GM12878 (cell line): ENCODE results near the gene BNC2. TPM values are rescaled to one million over a fixed set of nuclear protein-coding genes. Genes with fewer than 3 reads are reported as not detected.

Experiments
- ATAC-seq: fragments of 200-7000 bp; cut with Tn5 transposase; 3 replicates; pipeline ENCODE4 v1.9.1; 2020; ENCODE audit warnings: mild to moderate bottlenecking, moderate library complexity
- BruUV-seq: library from RNA; stranded (reverse); fragments of 400-500 nt; replicated peaks from 2 replicates; lab custom pipeline; 2021; lab: Mats Ljungman, UMichigan
- CTCF ChIA-PET: fragments of 300-600 bp; sonication (Branson Sonifier 250); formaldehyde crosslinking; extraction: SDS; loops from one replicate; lab custom pipeline; 2021; ENCODE audit warnings: inconsistent platforms; lab: Yijun Ruan, JAX
- POLR2A ChIA-PET: fragments of 350-600 bp; formaldehyde crosslinking; extraction: SDS; loops from one replicate; lab custom pipeline; 2021; ENCODE audit warnings: inconsistent platforms; lab: Charles Lee
- RAD21 ChIA-PET: fragments of 300-600 bp; sonication (Branson Sonifier 250); formaldehyde crosslinking; loops from one replicate; lab custom pipeline; 2023; ENCODE audit warnings: antibody characterized with exemption; ENCODE audit not compliant: unreplicated experiment; lab: Charles Lee
- SMC1A ChIA-PET: fragments of 300-600 bp; sonication (Branson Sonifier 250); formaldehyde crosslinking; loops from one replicate; lab custom pipeline; 2023; ENCODE audit not compliant: unreplicated experiment, uncharacterized antibody; lab: Charles Lee
- DNase-seq: peaks from one replicate; pipeline ENCODE4 v3.0.0-alpha.2; 2011; ENCODE audit warnings: low read depth, low spot score
- FAIRE-seq: peaks from 3 replicates; lab custom pipeline; 2011; peaks lifted over from hg19 to GRCh38; lab: Jason Lieb, UNC
- H2AFZ ChIP-seq: 2 replicates; pipeline ENCODE4 v1.6.0; 2011; ENCODE audit warnings: low read depth, low read length, control low read depth; ENCODE audit not compliant: control insufficient read depth
- H3K27ac ChIP-seq: 2 replicates; pipeline ENCODE4 v1.5.1; 2011; ENCODE audit warnings: control low read depth; ENCODE audit not compliant: control insufficient read depth, insufficient read depth
- H3K27me3 ChIP-seq, 2 experiments: replicated peaks in 1 of 2; 2 replicates each; pipeline versions ENCODE4 v1.6.0 to v1.6.1; 2011; ENCODE audit warnings: low read length in 1 of 2; ENCODE audit not compliant: control insufficient read depth in 2 of 2, insufficient read depth in 2 of 2
- H3K36me3 ChIP-seq, 2 experiments: 2 replicates each; pipeline ENCODE4 v1.5.1; 2011; ENCODE audit warnings: low read length in 1 of 2; ENCODE audit not compliant: control insufficient read depth in 2 of 2, insufficient read depth in 2 of 2
- H3K4me1 ChIP-seq: 2 replicates; pipeline ENCODE4 v1.6.1; 2011; ENCODE audit warnings: mild to moderate bottlenecking, low read length, moderate library complexity, mixed read lengths; ENCODE audit not compliant: control insufficient read depth, insufficient read depth
- H3K4me2 ChIP-seq: 2 replicates; pipeline ENCODE4 v1.6.0; 2011; ENCODE audit warnings: control low read depth; ENCODE audit not compliant: control insufficient read depth, insufficient read depth
- H3K4me3 ChIP-seq: fragments of 200-600 bp; sonication (generic); 2 replicates; pipeline ENCODE4 v1.5.1; 2016
- H3K79me2 ChIP-seq: 2 replicates; pipeline ENCODE4 v1.6.0; 2011; ENCODE audit warnings: low read length; ENCODE audit not compliant: control insufficient read depth, insufficient read depth
- H3K9ac ChIP-seq: 2 replicates; pipeline ENCODE4 v1.8.0; 2011; ENCODE audit warnings: low read length, control low read depth, mixed read lengths; ENCODE audit not compliant: control insufficient read depth, insufficient read depth
- H3K9me3 ChIP-seq: replicated peaks from 3 replicates; pipeline ENCODE4 v1.5.1; 2011; ENCODE audit warnings: mild to moderate bottlenecking, low read length; ENCODE audit not compliant: control insufficient read depth, insufficient read depth
- H4K20me1 ChIP-seq: 2 replicates; pipeline ENCODE4 v1.6.0; 2011; ENCODE audit not compliant: control insufficient read depth, insufficient read depth
- NFXL1 ChIP-seq: fragments of 450-650 bp; IDR thresholded peaks from 2 replicates; pipeline ENCODE4 v1.6.1; 2017; ENCODE audit warnings: antibody characterized with exemption, mild to moderate bottlenecking, borderline replicate concordance
- POLR2AphosphoS2 ChIP-seq: IDR thresholded peaks from 2 replicates; pipeline ENCODE4 v1.6.1; 2011; ENCODE audit warnings: low read depth, mild to moderate bottlenecking, low read length, improper control_type of control experiment, moderate library complexity
- SMC3 ChIP-seq: IDR thresholded peaks from 2 replicates; pipeline ENCODE4 v1.6.1; 2011; ENCODE audit warnings: low read length, improper control_type of control experiment, borderline replicate concordance
- STAT3 ChIP-seq: IDR thresholded peaks from 2 replicates; pipeline ENCODE4 v1.6.1; 2011; ENCODE audit warnings: low read depth, low read length, improper control_type of control experiment
- ZNF687 ChIP-seq: fragments of 450-650 bp; IDR thresholded peaks from 2 replicates; pipeline ENCODE4 v1.6.1; 2017; ENCODE audit warnings: mild to moderate bottlenecking, moderate library complexity
- WGBS: methylation state at CpG from one replicate; pipeline ENCODE4 v1.1.6; 2016; ENCODE audit warnings: low lambda C conversion rate; ENCODE audit not compliant: insufficient replicate concordance, insufficient coverage; ENCODE audit errors: missing lambda C conversion rate; 5-methylcytosine and 5-hydroxymethylcytosine counted together
- in situ Hi-C: fragments of 300-500 bp; cut with MboI; formaldehyde crosslinking; loops from 9 replicates; pipeline ENCODE4 v1.14.3; 2018; ENCODE audit warnings: mixed read lengths
- intact Hi-C: fragments of 100-400 bp; cut with micrococcal nuclease; formaldehyde crosslinking; loops from one replicate; pipeline ENCODE4 v1.14.2; 2022; ENCODE audit not compliant: unreplicated experiment
- polyA plus RNA-seq, 11 experiments: library from polyadenylated mRNA; depleted of rRNA in 4 of 11; unstranded in 6 of 11; stranded (reverse) in 5 of 11; fragments of >200 nt; fragmentation: Nextera tagmentation in 4 of 11; fragmentation: Illumina TruSeq in 1 of 11; extraction: Ambion mirVana in 4 of 11; extraction: Trizol in 1 of 11; gene quantifications; 1 replicate in 1 of 11; 2 replicates in 10 of 11; pipeline versions ENCODE4 v1.2.1 to v1.2.3, GENCODE V29; 2011 to 2016; ENCODE audit warnings: inconsistent platforms in 2 of 11, missing spikeins in 2 of 11, low read depth in 1 of 11
- total RNA-seq, 4 experiments: library from RNA; depleted of rRNA in 3 of 4; stranded (reverse); fragments of >200 nt in 3 of 4; fragmentation: Illumina TruSeq in 1 of 4; extraction: Trizol in 1 of 4; gene quantifications; 2 replicates each; pipeline versions ENCODE4 v1.2.1 to v1.2.3, GENCODE V29; 2013 to 2021

BNC2 gene
- total and polyA plus RNA-seq, 10 of the 15 experiments (the other 5 are each of a cell fraction or from before 2014, with no cell fraction given), result 0.05 to 14.5 (median 0.26) TPM

DNA sequence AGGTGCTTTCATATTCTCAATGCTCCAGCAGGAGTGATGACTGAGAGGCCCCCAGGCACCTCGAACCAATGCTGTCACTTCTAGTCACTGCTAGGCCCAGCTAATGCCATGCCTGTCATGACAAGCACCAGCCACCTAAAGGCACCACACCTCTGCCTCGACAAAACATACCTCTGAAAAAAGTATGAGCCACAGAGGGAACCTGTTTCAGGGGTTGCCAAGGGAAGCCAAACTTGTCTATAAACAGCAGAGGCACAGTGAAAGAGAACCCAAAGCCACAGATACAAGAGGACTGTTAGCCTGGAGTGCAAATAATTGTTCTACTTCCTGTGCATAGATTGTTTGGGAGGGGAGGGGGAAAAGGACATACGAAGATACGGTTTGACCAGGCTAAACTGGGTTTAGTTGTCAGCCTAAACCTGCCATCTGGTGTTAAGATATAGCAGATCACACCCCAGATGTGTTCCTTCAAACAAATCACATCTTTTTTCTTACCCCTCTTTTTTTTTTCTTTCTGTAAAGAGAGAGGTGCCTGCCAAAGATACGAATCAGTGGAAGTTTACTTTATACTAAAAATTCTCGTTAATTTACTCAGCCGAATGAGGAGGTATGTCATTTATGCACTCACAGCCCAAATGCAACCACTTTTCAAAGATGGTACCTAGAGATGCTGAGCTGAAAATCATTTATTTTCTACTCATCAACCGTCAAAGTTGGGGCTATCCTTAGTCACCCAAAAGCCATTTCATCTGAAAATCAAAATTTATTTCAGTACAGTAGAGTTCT, 45.7 kb downstream of the BNC2 start:
- Histone ChIP-seq H3K27me3 (no peaks in the 10 kb centered on the region), H3K9ac (no peak overlapping the region), H3K79me2 (no peaks in the 10 kb centered on the region), H2AFZ (no peak overlapping the region), H3K4me2 (no peak overlapping the region), H3K36me3 (no peaks in the 10 kb centered on the region), H3K4me1 (no peaks in the 10 kb centered on the region), H3K27ac (no peak overlapping the region), H3K4me3 (no peak overlapping the region), H3K9me3 (no peaks in the 10 kb centered on the region), H4K20me1 (no peaks in the 10 kb centered on the region)
- ChIA-PET POLR2A (no interaction called here), CTCF (interaction anchor here (0.8 to 2.2 kb wide), 2 partner anchors 250 to 434 kb away, joined by 3 to 6 read pairs; no protein-coding TSS in a partner anchor), RAD21 (no interaction called here), SMC1A (no interaction called here)
- ATAC-seq (peak; percentile 79), FAIRE-seq (no peak), DNase-seq (no peak)
- BruUV-seq, result no TSS peak
- intact Hi-C loops, result loop anchor here (10.0 kb wide), 1 partner anchor 630 kb away; no protein-coding TSS in a partner anchor
- 16% methylated on average over 8 of the region's 8 CpGs for WGBS
- TF ChIP-seq STAT3, result no peak
- no peak for TF ChIP-seq ZNF687
- TF ChIP-seq NFXL1, result no peak
- peak; percentile 5; the same call in 1 of the 2 replicates for TF ChIP-seq SMC3
- no peak for TF ChIP-seq POLR2AphosphoS2
- in situ Hi-C loops, result no loop called here
